PC-3 (cell line): ENCODE measurements around the gene KCNK10.
A peak's percentile ranks its signal among the peaks of the same experiment; 100 is the strongest.

Experiments used
- EZH2phosphoT487 ChIP-seq: fragments of 300-600 bp; sonication (generic); IDR thresholded peaks from 2 replicates; pipeline ENCODE4 v1.6.1; 2018; ENCODE audit warnings: mild to moderate bottlenecking, antibody characterized with exemption, low read length, borderline replicate concordance
- TF ChIP-seq, protein P1 (sequence below): fragments of 300-600 bp; sonication (generic); conservative IDR thresholded peaks from 2 replicates; pipeline ENCODE4 v1.5.1; 2017; ENCODE audit warnings: antibody characterized with exemption, low read depth, mild to moderate bottlenecking, low read length

DNA sequence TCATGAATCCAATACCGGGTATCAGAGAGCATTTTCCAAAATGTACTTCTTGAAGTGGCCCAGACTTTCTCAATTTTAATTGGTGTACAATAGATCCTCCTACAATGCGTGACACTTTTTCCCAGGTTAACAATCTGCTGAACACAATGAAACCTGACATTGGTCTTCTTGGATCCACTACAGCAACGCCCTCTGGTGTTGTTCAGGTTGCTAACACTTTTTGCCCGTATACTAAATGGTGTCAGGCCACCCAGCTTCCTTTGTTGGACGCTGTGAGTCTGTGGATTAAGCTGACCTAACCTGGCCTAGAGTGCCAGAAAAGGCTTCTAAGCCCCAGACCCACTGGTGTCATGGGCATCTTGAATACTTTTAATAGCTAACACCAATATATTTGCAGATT lies 89.2 kb downstream of the KCNK10 start:
- TF ChIP-seq, protein P1, sequence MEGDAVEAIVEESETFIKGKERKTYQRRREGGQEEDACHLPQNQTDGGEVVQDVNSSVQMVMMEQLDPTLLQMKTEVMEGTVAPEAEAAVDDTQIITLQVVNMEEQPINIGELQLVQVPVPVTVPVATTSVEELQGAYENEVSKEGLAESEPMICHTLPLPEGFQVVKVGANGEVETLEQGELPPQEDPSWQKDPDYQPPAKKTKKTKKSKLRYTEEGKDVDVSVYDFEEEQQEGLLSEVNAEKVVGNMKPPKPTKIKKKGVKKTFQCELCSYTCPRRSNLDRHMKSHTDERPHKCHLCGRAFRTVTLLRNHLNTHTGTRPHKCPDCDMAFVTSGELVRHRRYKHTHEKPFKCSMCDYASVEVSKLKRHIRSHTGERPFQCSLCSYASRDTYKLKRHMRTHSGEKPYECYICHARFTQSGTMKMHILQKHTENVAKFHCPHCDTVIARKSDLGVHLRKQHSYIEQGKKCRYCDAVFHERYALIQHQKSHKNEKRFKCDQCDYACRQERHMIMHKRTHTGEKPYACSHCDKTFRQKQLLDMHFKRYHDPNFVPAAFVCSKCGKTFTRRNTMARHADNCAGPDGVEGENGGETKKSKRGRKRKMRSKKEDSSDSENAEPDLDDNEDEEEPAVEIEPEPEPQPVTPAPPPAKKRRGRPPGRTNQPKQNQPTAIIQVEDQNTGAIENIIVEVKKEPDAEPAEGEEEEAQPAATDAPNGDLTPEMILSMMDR = peak; percentile 50
- TF ChIP-seq EZH2phosphoT487 = no peak
